ENCODE data around the gene OXCT2.

The OXCT2 gene

DNA sequence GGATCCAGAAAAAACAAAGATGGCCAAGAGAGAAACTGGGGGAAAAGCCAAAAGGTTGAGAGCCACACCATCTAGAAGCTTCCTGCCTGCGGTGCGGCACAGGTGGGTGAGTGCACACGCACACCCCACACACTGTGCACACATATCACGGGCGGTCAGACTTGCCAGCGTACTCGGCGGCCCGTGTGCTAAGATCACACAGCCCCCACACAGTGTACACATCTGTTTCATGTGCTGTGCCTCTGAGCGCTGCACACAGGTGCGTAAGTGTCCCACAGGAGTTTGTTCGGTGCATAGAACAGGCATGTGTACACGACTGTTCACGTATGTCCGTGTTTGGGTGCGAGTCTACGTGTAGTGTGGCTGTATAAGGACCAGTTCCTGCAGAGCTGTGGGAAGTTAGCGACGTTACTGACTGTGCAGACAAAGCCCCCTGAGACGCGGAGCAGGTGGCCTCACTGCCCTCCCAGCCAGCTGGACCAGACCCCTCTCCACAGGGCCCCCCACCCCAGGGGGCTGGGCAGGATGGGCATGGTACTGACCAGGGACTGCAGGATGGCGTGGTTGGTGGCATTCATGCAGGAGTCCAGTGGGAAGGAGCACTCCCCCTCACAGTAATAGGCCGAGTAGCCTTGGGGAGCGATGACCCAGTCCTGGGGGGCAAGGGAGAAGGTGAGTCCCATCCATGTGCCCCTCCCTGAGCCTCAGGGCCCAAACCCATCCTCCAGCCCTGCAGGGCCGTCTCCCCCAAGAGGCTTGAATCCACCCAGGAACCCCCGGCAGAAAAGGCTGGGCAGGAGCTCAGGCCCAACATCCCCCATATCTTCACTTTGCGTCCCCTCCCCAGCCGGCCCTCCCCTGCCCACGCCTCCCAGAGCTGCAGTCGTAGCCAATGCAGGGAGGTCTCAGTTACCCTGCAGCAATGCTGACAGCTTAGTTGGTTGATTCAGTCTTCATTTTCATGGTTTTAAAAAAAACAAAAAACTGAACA lies 8.3 kb downstream of the OXCT2 start:
- DNase-seq, result no peak

GRCh38 chr1:39761557-39762260 lies 9.4 kb downstream of the OXCT2 start:
- no peak for DNase-seq

GRCh38 chr1:39761016-39761415 lies 10.1 kb downstream of the OXCT2 start:
- DNase-seq, result no peak

DNA sequence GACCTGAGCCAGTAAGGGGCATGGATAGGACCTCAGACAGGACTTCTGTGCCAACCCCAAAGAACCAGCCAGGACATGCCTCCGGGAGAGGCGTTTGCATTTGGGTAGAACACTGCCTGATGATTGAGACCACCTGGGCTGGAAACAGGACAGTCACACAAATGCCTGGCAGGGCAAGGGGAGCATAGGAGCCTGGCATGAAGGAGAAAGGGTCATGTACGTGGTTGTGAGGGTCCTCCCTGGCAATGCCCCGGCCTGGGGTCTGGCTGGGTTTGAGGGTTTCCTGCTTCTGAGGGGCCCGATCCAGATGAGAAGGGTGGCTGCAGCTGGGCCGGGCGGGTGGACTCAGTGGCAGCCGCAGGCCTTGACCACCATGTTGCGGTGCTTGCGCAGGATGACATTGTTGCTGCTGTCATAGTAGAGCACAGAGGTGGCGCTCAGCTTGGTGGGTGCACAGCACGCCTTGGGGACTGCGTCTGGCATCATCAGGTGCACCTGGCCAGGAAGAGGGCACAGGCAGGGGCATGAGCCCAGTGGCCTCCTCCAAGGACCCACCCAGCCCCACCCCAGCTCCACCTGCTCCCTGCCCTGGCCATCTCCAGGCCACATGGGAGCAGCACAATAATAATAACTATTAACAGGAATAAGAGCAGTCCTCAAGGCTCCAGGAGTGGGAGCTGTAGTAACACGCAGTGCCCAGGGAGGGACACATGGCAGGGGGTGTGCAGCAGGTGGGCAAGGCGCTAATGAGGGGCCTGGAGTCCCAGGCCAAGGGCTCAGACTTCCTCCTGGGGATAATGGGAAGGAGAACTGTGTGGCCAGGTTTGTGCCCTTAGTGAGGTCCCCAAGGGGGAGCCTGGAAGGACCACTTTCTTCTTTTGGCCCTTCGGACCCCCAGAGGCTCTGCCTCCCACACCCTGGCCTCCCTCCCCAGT lies 10.8 kb downstream of the OXCT2 start:
- no peak for DNase-seq

GRCh38 chr1:39759436-39759726 lies 11.8 kb downstream of the OXCT2 start:
- DNase-seq, result no peak

- no peak for DNase-seq
Measured at GRCh38 chr1:39758556-39759435, 12.4 kb downstream of the OXCT2 start.

- no peak for DNase-seq
Measured at GRCh38 chr1:39757501-39757900, 13.6 kb downstream of the OXCT2 start.

DNA sequence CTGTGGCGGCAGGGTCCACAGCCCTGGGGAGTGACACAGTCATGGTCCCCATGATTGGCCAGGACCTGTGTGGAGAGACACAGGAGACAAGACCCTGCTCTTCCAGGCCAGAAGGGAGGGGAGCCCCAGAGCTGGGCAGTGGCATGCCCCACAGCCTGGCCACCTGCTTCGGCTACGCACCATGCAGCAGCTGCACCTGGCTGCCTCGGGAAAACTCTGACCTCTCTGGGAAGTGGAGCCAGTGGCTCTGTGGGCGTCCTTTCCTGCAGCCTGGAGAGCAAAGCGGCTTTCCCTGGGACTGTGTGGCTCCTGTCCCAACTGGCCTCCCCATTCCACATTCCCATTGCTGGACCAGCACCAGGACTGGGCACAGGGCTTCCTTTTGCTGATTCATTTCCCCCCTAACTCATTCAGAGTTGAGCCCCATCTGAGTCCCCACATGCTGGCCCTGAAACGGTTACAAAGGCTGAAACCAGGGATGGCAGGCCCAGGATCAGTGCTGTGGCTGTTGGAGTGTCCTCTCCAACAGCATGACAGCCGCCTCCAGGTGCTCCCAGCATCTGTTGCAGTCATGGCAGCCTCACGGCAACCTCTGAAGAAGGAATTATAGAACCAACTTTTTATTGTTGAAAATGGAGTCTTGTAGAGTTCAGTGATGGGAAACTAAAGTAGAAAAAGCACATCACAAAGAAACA lies 15.0 kb downstream of the OXCT2 start:
- DNase-seq, result no peak

- peak; percentile 35 for DNase-seq
Measured at GRCh38 chr1:39754906-39755504, 16.1 kb downstream of the OXCT2 start.

DNA sequence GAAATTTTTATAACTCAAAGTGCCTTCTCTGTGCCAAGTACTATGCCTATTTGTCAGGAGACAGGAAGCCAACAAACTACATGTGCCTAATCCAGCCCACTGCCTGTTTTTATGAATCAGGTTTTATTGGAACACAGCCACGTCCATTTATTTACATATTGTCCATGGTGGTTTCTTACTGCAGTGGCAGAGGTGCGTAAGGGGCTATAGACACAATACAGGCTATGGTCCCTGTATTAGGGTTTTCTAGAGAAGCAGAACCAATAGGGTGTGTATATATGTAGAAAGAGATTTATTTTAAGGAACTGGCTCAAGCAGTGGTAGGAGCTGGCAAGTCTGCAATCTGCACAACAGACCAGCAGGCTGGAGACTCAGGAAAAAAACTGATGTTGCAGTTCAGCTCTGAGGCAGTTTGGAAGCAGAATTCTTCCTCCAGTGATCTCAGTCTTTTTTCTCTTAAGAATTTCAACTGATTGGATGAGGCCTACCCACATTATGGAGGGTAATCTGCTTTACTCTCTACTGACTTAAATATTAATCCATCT lies 17.1 kb downstream of the OXCT2 start:
- DNase-seq, result no peak

DNA sequence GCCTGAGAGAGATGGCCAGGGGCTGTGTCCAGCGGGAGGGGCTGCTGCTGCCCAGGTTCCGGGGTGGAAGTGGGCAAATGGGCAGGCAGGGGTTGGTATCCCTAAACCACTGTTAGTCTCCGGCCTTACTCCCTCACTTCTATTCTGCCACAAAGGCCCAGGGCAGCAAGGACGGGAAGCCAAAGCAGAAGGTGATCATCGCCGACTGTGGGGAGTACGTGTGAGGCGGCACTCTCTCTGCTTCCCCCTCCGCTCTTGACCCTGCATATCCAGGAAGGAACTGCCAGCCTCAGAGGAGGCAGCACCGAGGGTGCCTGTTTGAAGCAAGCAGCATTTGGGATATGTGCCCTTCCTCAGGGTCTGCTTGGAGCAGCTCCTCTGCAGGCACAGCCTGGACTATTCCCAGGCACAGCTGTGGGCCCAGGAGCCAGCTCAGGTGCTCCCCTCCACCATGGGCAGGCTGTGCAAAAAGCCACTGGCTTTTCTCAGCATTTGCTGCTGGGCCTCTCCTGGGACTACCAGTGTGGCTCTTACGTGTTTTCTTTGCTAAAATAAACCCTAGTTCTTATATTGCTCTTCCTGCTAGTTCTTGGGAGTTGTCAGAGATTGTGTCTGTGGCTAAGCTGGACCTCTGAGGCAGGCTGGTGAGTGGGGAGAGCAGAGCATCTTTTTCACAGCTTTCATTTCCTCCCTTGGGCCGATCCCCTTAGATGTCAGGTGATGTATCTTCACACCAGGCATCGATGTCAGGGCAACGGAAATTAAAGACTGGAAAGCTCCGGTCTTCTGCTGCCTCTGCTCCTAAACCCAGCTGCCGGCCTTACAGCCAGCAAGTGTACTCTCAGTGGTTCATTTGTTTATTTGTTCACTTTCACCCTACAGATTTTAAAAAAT lies 17.8 kb downstream of the OXCT2 start:
- peak; percentile 38 for DNase-seq

GRCh38 chr1:39752703-39753102 lies 18.4 kb downstream of the OXCT2 start:
- peak; percentile 46 for DNase-seq

GRCh38 chr1:39751595-39751994 lies 19.6 kb downstream of the OXCT2 start:
- peak; percentile 46 for DNase-seq

- DNase-seq, result no peak
Measured at GRCh38 chr1:39745016-39745670, 26.0 kb downstream of the OXCT2 start.

GRCh38 chr1:39738622-39739366 lies 32.4 kb downstream of the OXCT2 start, which contains the start of gene PPIE:
Gene PPIE (plus strand): TSS chr1:39738882. CDS start chr1:39738901, 19 bp downstream.
- DNase-seq, result peak; percentile 98

- DNase-seq, result no peak
Measured at GRCh38 chr1:39737546-39738169, 33.5 kb downstream of the OXCT2 start.

GRCh38 chr1:39735731-39736130 lies 35.4 kb downstream of the OXCT2 start:
- DNase-seq, result no peak

- peak; percentile 33 for DNase-seq
Measured at GRCh38 chr1:39733161-39733560, 38.0 kb downstream of the OXCT2 start.
